Transverse colon (tissue), 3 donors: ENCODE data around the gene SF1.

Experiments used
- POLR2A ChIP-seq: fragments of 450-650 bp; IDR thresholded peaks from one replicate; pipeline ENCODE4 v1.6.1; 2016; ENCODE audit warnings: antibody characterized with exemption, mild to moderate bottlenecking, moderate library complexity
- TF ChIP-seq, protein P1 (sequence below), 5 experiments: fragments of 200-600 bp in 3 of 5; fragments of 450-650 bp in 2 of 5; sonication (generic) in 3 of 5; IDR thresholded peaks; 1 replicate in 2 of 5; 2 replicates in 3 of 5; pipeline ENCODE4 v1.5.1; 2016 to 2017; ENCODE audit warnings: antibody characterized with exemption in 5 of 5, inconsistent platforms in 3 of 5, mild to moderate bottlenecking in 2 of 5, moderate library complexity in 1 of 5

DNA sequence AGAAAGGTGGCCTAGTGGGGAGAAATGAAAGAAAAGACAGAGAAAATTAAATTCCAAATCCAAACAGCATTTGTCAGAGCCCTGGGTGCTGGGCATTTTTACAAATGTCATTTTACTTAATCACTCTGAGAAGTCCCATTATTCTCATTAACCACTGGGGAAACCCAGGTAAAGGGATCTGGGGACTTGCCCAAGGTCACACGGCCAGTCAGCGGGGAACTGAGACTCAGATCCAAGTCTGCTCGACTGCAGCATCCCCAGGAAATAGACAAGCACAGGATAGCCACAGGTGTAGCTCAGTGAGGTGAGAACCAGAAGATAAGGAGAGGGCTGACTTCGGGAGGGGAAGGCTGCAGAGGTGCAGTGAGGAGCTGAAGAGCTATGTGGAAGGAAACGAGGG, 63.2 kb downstream of the SF1 start:
- TF ChIP-seq, protein P1, sequence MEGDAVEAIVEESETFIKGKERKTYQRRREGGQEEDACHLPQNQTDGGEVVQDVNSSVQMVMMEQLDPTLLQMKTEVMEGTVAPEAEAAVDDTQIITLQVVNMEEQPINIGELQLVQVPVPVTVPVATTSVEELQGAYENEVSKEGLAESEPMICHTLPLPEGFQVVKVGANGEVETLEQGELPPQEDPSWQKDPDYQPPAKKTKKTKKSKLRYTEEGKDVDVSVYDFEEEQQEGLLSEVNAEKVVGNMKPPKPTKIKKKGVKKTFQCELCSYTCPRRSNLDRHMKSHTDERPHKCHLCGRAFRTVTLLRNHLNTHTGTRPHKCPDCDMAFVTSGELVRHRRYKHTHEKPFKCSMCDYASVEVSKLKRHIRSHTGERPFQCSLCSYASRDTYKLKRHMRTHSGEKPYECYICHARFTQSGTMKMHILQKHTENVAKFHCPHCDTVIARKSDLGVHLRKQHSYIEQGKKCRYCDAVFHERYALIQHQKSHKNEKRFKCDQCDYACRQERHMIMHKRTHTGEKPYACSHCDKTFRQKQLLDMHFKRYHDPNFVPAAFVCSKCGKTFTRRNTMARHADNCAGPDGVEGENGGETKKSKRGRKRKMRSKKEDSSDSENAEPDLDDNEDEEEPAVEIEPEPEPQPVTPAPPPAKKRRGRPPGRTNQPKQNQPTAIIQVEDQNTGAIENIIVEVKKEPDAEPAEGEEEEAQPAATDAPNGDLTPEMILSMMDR (IDR thresholded peaks at IDR 0.05) = no peak
- TF ChIP-seq POLR2A = no peak
